Lower lobe of right lung (tissue), 2 donors: ENCODE measurements around the gene OR1J1. TPM values are rescaled to one million over a fixed set of nuclear protein-coding genes. Genes with fewer than 3 reads are reported as not detected.

Source experiments
- ATAC-seq, 2 donors: fragments of 200-7000 bp; cut with Tn5 transposase; one replicate each; pipeline ENCODE4 v1.9.1; 2020 to 2022; ENCODE audit warnings: mild to moderate bottlenecking in 2 of 2, moderate library complexity in 2 of 2
- DNase-seq: peaks from one replicate; pipeline ENCODE4 v3.0.0-alpha.2; 2020
- H3K27ac ChIP-seq: fragments of 200-600 bp; one replicate; pipeline ENCODE4 v1.8.0; 2022
- H3K27me3 ChIP-seq: fragments of 200-600 bp; one replicate; pipeline ENCODE4 v1.8.0; 2022; ENCODE audit warnings: low read depth
- H3K36me3 ChIP-seq: fragments of 200-600 bp; one replicate; pipeline ENCODE4 v1.8.0; 2022; ENCODE audit warnings: mild to moderate bottlenecking
- H3K4me1 ChIP-seq: fragments of 200-600 bp; one replicate; pipeline ENCODE4 v1.8.0; 2022
- H3K4me3 ChIP-seq: fragments of 200-600 bp; one replicate; pipeline ENCODE4 v1.8.0; 2022; ENCODE audit warnings: mild to moderate bottlenecking
- H3K9me3 ChIP-seq: fragments of 200-600 bp; one replicate; pipeline ENCODE4 v1.8.0; 2022
- CTCF ChIP-seq: fragments of 200-600 bp; IDR thresholded peaks from one replicate; pipeline ENCODE4 v1.8.0; 2022; ENCODE audit warnings: antibody characterized with exemption, mild to moderate bottlenecking
- intact Hi-C: fragments of 100-400 bp; cut with DNase I; formaldehyde crosslinking; loops from one replicate; pipeline ENCODE4 v1.11.0; 2022
- long read RNA-seq: library from polyadenylated mRNA; unstranded; transcript quantifications from one replicate; pipeline ENCODE4 v2.0.0, GENCODE V29; 2021
- total RNA-seq: library from RNA; stranded (reverse); fragmentation: NEBNext Ultra II Directional; extraction: Animal tissue kit (Norgen Biotek cat#: 25700); gene quantifications from one replicate; pipeline ENCODE4 v1.2.1, GENCODE V29; 2021
- donor health status: DM: no; HTN: yes; CAD: no; lungs with severe emphysema.

Gene OR1J1
- total RNA-seq, result not detected
- long read RNA-seq, result 0 reads

GRCh38 chr9:122477826-122478225, at the start of gene OR1J1:
Gene OR1J1 (minus strand): TSS chr9:122477926. CDS start chr9:122477926, 0 bp downstream.
- intact Hi-C loops, result loop anchor here (10.0 kb wide), 1 partner anchor 337 kb away; no protein-coding TSS in a partner anchor
- no peak for TF ChIP-seq CTCF

GRCh38 chr9:122527193-122527592, 49.5 kb upstream of the OR1J1 start, which contains the start of gene OR1N1:
Gene OR1N1 (minus strand): TSS chr9:122527293. CDS start chr9:122527293, 0 bp downstream.
- no peak within 1 kb of the TSS for H3K4me3 ChIP-seq
- H3K4me1 ChIP-seq, result no peaks in the 10 kb centered on the region
- intact Hi-C loops, result no loop called here
- no peak within 1 kb of the TSS for H3K27ac ChIP-seq
- TF ChIP-seq CTCF, result no peak
- no peaks in the 10 kb centered on the region for H3K27me3 ChIP-seq
- H3K36me3 ChIP-seq, result no peaks in the 10 kb centered on the region
- DNase-seq (no peak), ATAC-seq (no peak)
- H3K9me3 ChIP-seq, result no peaks in the 10 kb centered on the region

More at GRCh38 chr9:122477826-122478225, at the start of gene OR1J1:
- H3K27me3 ChIP-seq, result no peaks in the 10 kb centered on the region
- H3K9me3 ChIP-seq, result no peaks in the 10 kb centered on the region
- no peak within 1 kb of the TSS for H3K4me3 ChIP-seq
- no peaks in the 10 kb centered on the region for H3K36me3 ChIP-seq
- H3K4me1 ChIP-seq, result no peaks in the 10 kb centered on the region
- H3K27ac ChIP-seq, result no peak within 1 kb of the TSS
- DNase-seq (no peak), ATAC-seq (no peak)

GRCh38 chr9:122526602-122527001, 48.9 kb upstream of the OR1J1 start:
- Histone ChIP-seq H3K4me3 (no peak overlapping the region), H3K27me3 (no peaks in the 10 kb centered on the region), H3K27ac (no peak overlapping the region), H3K9me3 (no peaks in the 10 kb centered on the region), H3K4me1 (no peaks in the 10 kb centered on the region), H3K36me3 (no peaks in the 10 kb centered on the region)
- ATAC-seq (no peak), DNase-seq (no peak)
- intact Hi-C loops, result no loop called here
- TF ChIP-seq CTCF, result no peak

- H3K4me3 ChIP-seq, result no peak overlapping the region
- no peak overlapping the region for H3K27ac ChIP-seq
- intact Hi-C loops, result no loop called here
- no peaks in the 10 kb centered on the region for H3K36me3 ChIP-seq
- H3K9me3 ChIP-seq, result no peaks in the 10 kb centered on the region
- ATAC-seq (no peak), DNase-seq (no peak)
- no peak for TF ChIP-seq CTCF
- H3K27me3 ChIP-seq, result no peaks in the 10 kb centered on the region
- H3K4me1 ChIP-seq, result no peaks in the 10 kb centered on the region
These were observed 41.6 kb upstream of the OR1J1 start for GRCh38 chr9:122519376-122519775.

GRCh38 chr9:122518841-122519240, 41.1 kb upstream of the OR1J1 start, which contains the start of gene OR1J4:
Gene OR1J4 (plus strand): TSS chr9:122519141. CDS start chr9:122519141, 0 bp downstream.
- ATAC-seq, result no peak
- intact Hi-C loops, result no loop called here
- Histone ChIP-seq H3K4me1 (no peaks in the 10 kb centered on the region), H3K36me3 (no peaks in the 10 kb centered on the region), H3K9me3 (no peaks in the 10 kb centered on the region), H3K4me3 (no peak within 1 kb of the TSS), H3K27me3 (no peaks in the 10 kb centered on the region), H3K27ac (no peak within 1 kb of the TSS)
- DNase-seq, result no peak
- TF ChIP-seq CTCF, result no peak
